K562 (cell line): ENCODE results near the gene RET. TPM values are rescaled to one million over a fixed set of nuclear protein-coding genes. Genes with fewer than 3 reads are reported as not detected.

ENCODE experiments used
- ATAC-seq: fragments of 200-7000 bp; cut with Tn5 transposase; 3 replicates; pipeline ENCODE4 v1.9.1; 2020; ENCODE audit warnings: moderate library complexity
- BruUV-seq: library from RNA; stranded (reverse); fragments of 400-500 nt; replicated peaks from 2 replicates; lab custom pipeline; 2021; lab: Mats Ljungman, UMichigan
- CTCF ChIA-PET: fragments of 300-600 bp; formaldehyde crosslinking; extraction: SDS; loops from one replicate; lab custom pipeline; 2021; ENCODE audit warnings: low intra/inter-chr PET ratio; lab: Yijun Ruan, JAX
- POLR2A ChIA-PET: fragments of 300-600, 350-650 bp; sonication (Branson Sonifier 250); formaldehyde crosslinking; extraction: SDS; loops from one replicate; lab custom pipeline; 2021; ENCODE audit warnings: antibody characterized with exemption, inconsistent platforms; lab: Yijun Ruan, JAX
- DNase-seq, 4 experiments: peaks; one replicate each; pipeline versions ENCODE4 v3.0.0 to v3.0.0-alpha.2; 2011 to 2018; ENCODE audit warnings: low spot score in 3 of 4, mixed read lengths in 3 of 4; ENCODE audit errors: extremely low read depth in 1 of 4
- FAIRE-seq: peaks from 2 replicates; lab custom pipeline; 2011; peaks lifted over from hg19 to GRCh38; lab: Jason Lieb, UNC
- H2AFZ ChIP-seq: 2 replicates; pipeline ENCODE4 v1.6.0; 2011; ENCODE audit warnings: low read depth, low read length, control low read depth, inconsistent platforms
- H3K27ac ChIP-seq: fragments of 200-600 bp; 3 replicates; pipeline ENCODE4 v1.8.0; 2011; ENCODE audit warnings: low read depth, mild to moderate bottlenecking, control low read depth, inconsistent platforms, low read length, moderate library complexity, mixed read lengths; ENCODE audit errors: extremely low read depth
- H3K27me3 ChIP-seq, 2 experiments: fragments of 300-600 bp in 1 of 2; 2 replicates in 1 of 2; 3 replicates in 1 of 2; pipeline versions ENCODE4 v1.6.0 to v1.8.0; 2011; ENCODE audit warnings: inconsistent platforms in 2 of 2, low read length in 2 of 2, mild to moderate bottlenecking in 1 of 2, mixed read lengths in 1 of 2, moderate library complexity in 1 of 2; ENCODE audit not compliant: control insufficient read depth in 2 of 2, insufficient read depth in 2 of 2
- H3K36me3 ChIP-seq: fragments of 300-600 bp; 3 replicates; pipeline ENCODE4 v1.8.0; 2011; ENCODE audit warnings: mild to moderate bottlenecking, low read length, inconsistent platforms; ENCODE audit not compliant: control insufficient read depth, insufficient read depth
- H3K4me1 ChIP-seq, 2 experiments: fragments of 200-600 bp in 1 of 2; replicated peaks in 1 of 2; 2 replicates in 1 of 2; 3 replicates in 1 of 2; pipeline versions ENCODE4 v1.5.1 to v1.8.0; 2011; ENCODE audit warnings: inconsistent platforms in 2 of 2, low read length in 2 of 2, mild to moderate bottlenecking in 1 of 2, mixed read lengths in 1 of 2, moderate library complexity in 1 of 2; ENCODE audit not compliant: control insufficient read depth in 2 of 2, insufficient read depth in 2 of 2
- H3K4me2 ChIP-seq: 2 replicates; pipeline ENCODE4 v1.6.1; 2011; ENCODE audit warnings: low read length, control low read depth, inconsistent platforms, mixed read lengths; ENCODE audit not compliant: insufficient read depth
- H3K4me3 ChIP-seq: fragments of 200-600 bp; sonication (generic), shearing (Covaris generic); 2 replicates; pipeline ENCODE4 v1.5.1; 2016; ENCODE audit warnings: control low read depth, inconsistent platforms
- H3K79me2 ChIP-seq: fragments of 200-600 bp; 3 replicates; pipeline ENCODE4 v1.8.0; 2011; ENCODE audit warnings: low read length, inconsistent platforms; ENCODE audit not compliant: control insufficient read depth, insufficient read depth
- H3K9ac ChIP-seq, 2 experiments: 2 replicates each; pipeline versions ENCODE4 v1.6.0 to v1.6.1; 2011; ENCODE audit warnings: low read depth in 2 of 2, low read length in 2 of 2, control low read depth in 1 of 2, inconsistent platforms in 1 of 2, mild to moderate bottlenecking in 1 of 2, mixed read lengths in 1 of 2; ENCODE audit not compliant: insufficient read depth in 1 of 2
- H3K9me1 ChIP-seq: one replicate; pipeline ENCODE4 v1.6.0; 2011; ENCODE audit warnings: inconsistent platforms, mild to moderate bottlenecking, low read length, moderate library complexity; ENCODE audit not compliant: control insufficient read depth, insufficient read depth
- H3K9me3 ChIP-seq: replicated peaks from 2 replicates; pipeline ENCODE4 v1.5.1; 2011; ENCODE audit warnings: low read depth, low read length, inconsistent platforms; ENCODE audit not compliant: control insufficient read depth, insufficient read depth
- H4K20me1 ChIP-seq: replicated peaks from 2 replicates; pipeline ENCODE4 v1.6.1; 2011; ENCODE audit warnings: low read length, inconsistent platforms, mixed read lengths; ENCODE audit not compliant: control insufficient read depth, insufficient read depth
- AFF4 ChIP-seq: sonication (generic); formaldehyde crosslinking; IDR thresholded peaks from 2 replicates; pipeline ENCODE4 v1.8.0; 2023; ENCODE audit warnings: mild to moderate bottlenecking, missing genetic modification reagents
- ATF2 ChIP-seq: sonication (generic); formaldehyde crosslinking; IDR thresholded peaks from 2 replicates; pipeline ENCODE4 v1.8.1; 2022; ENCODE audit warnings: missing genetic modification reagents
- CSDE1 ChIP-seq, 2 experiments: fragments of 450-650 bp; IDR thresholded peaks; 2 replicates each; pipeline ENCODE4 v1.6.1; 2016; ENCODE audit warnings: mild to moderate bottlenecking in 1 of 2
- HNRNPL ChIP-seq: fragments of 200-400 bp; formaldehyde crosslinking; IDR thresholded peaks from 2 replicates; pipeline ENCODE4 v1.6.1; 2017; ENCODE audit warnings: low read depth, mild to moderate bottlenecking, low read length
- JUND ChIP-seq, 2 experiments: IDR thresholded peaks; 2 replicates in 1 of 2; 3 replicates in 1 of 2; pipeline ENCODE4 v1.6.1; 2011; ENCODE audit warnings: borderline replicate concordance in 2 of 2, low read depth in 2 of 2, low read length in 2 of 2, improper control_type of control experiment in 1 of 2, missing biosample characterization in 1 of 2, missing genetic modification characterization in 1 of 2, missing genetic modification reagents in 1 of 2
- NR2C1 ChIP-seq, 2 experiments: fragments of 450-650 bp; IDR thresholded peaks; 2 replicates each; pipeline ENCODE4 v1.6.1; 2017; ENCODE audit warnings: mild to moderate bottlenecking in 2 of 2, antibody characterized with exemption in 1 of 2, inconsistent platforms in 1 of 2, missing compliant biosample characterization in 1 of 2, missing genetic modification characterization in 1 of 2
- RBBP5 ChIP-seq: fragments of 200-600 bp; sonication (generic); IDR thresholded peaks from 2 replicates; pipeline ENCODE4 v1.6.1; 2012; ENCODE audit warnings: borderline replicate concordance, mild to moderate bottlenecking, low read length, control low read depth, inconsistent platforms; ENCODE audit not compliant: insufficient read depth, poor library complexity, severe bottlenecking
- RHOXF2B ChIP-seq: fragments of 250-450 bp; sonication (Bioruptor Pico); conservative IDR thresholded peaks from 2 replicates; pipeline ENCODE4 v1.5.1; 2021
- SMARCB1 ChIP-seq: IDR thresholded peaks from 2 replicates; pipeline ENCODE4 v1.6.1; 2011; ENCODE audit warnings: improper control_type of control experiment, low read depth; ENCODE audit not compliant: insufficient read length
- STAG1 ChIP-seq: sonication (generic); formaldehyde crosslinking; IDR thresholded peaks from 2 replicates; pipeline ENCODE4 v1.5.0; 2020; ENCODE audit warnings: missing genetic modification reagents, borderline replicate concordance
- ZNF232 ChIP-seq: sonication (generic); formaldehyde crosslinking; IDR thresholded peaks from 2 replicates; pipeline ENCODE4 v1.8.0; 2022; ENCODE audit warnings: mild to moderate bottlenecking, missing genetic modification reagents
- ZNF561 ChIP-seq: fragments of 450-650 bp; formaldehyde crosslinking; conservative IDR thresholded peaks from 2 replicates; pipeline ENCODE4 v1.4.0; 2020; ENCODE audit warnings: mild to moderate bottlenecking, moderate library complexity
- ZNF79 ChIP-seq: fragments of 250-450 bp; sonication (Bioruptor Pico); IDR thresholded peaks from 2 replicates; pipeline ENCODE4 v1.4.0; 2020; ENCODE audit warnings: low read depth, mild to moderate bottlenecking, moderate library complexity
- WGBS: fragments of 100-300 bp; shearing (Covaris generic); methylation state at CpG from one replicate; pipeline ENCODE4 v1.1.6; 2016; ENCODE audit warnings: low coverage, mixed read lengths; ENCODE audit not compliant: insufficient coverage; ENCODE audit errors: missing lambda C conversion rate; 5-methylcytosine and 5-hydroxymethylcytosine counted together
- in situ Hi-C: fragments of 300-500 bp; cut with MboI; formaldehyde crosslinking; loops from 4 replicates; pipeline ENCODE4 v1.15.0; 2018; ENCODE audit warnings: inconsistent platforms, mixed read lengths
- intact Hi-C: fragments of 100-400 bp; cut with micrococcal nuclease; formaldehyde crosslinking; loops from 2 replicates; pipeline ENCODE4 v1.14.2; 2022
- polyA plus RNA-seq, 8 experiments: library from polyadenylated mRNA; depleted of rRNA in 4 of 8; stranded (reverse) in 5 of 8; unstranded in 3 of 8; fragments of >200 nt; fragmentation: Nextera tagmentation in 2 of 8; fragmentation: Illumina TruSeq in 1 of 8; extraction: Ambion mirVana in 2 of 8; extraction: Trizol in 1 of 8; gene quantifications; 2 replicates each; pipeline versions ENCODE4 v1.2.1 to v1.2.3, GENCODE V29; 2011 to 2014; ENCODE audit warnings: inconsistent platforms in 1 of 8, missing spikeins in 1 of 8
- total RNA-seq, 7 experiments: library from RNA; depleted of rRNA in 6 of 7; stranded (reverse); fragments of >200 nt in 6 of 7; fragmentation: Illumina TruSeq in 2 of 7; extraction: Trizol in 2 of 7; gene quantifications; 2 replicates each; pipeline versions ENCODE4 v1.2.1 to v1.2.3, GENCODE V29; 2011 to 2021; ENCODE audit warnings: low replicate concordance in 1 of 7
- TF ChIP-seq, protein P1 (sequence below): fragments of 250-450 bp; sonication (Bioruptor Pico); IDR thresholded peaks from 2 replicates; pipeline ENCODE4 v1.5.0; 2020; ENCODE audit warnings: mild to moderate bottlenecking, borderline replicate concordance

The RET gene
- total and polyA plus RNA-seq, 9 of the 15 experiments (the other 6 are each of a cell fraction or from before 2014, with no cell fraction given): 0.04 to 0.05 TPM; not detected in 7

DNA sequence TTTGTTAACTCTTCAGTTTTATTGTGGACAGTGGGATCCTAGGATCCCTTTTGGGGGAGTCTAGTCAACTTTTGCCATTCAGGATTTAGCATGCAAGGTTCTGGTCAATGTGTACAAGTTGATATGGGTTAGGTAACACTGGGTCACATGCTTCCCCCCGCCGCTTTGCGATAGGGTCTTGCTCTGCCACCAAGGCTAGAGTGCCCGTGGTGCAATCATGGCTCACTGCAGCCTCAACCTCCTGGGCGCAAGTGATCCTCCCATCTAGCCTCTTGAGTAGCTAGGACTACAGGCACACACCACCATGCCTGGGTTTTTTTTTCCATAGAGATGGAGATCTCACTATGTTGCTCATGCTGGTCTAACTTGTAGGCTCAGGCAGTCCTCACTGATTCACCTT, 58.2 kb downstream of the RET start:
- intact Hi-C loops: loop anchor here (5.0 to 10.0 kb wide), 3 partner anchors 67 to 330 kb away; no protein-coding TSS in a partner anchor
- Histone ChIP-seq H3K4me2 (no peak overlapping the region), H3K36me3 (no peaks in the 10 kb centered on the region), H3K27ac (no peak overlapping the region), H3K9ac (no peak overlapping the region), H4K20me1 (no peaks in the 10 kb centered on the region), H3K79me2 (peaks cover 13% of the 10 kb centered on the region; the same call in 2 of the 3 replicates), H3K9me1 (no peaks in the 10 kb centered on the region), H3K27me3 (peaks cover 18 to 19% of the 10 kb centered on the region in 2 experiments; a peak in 4 of 5 replicates), H3K4me1 (peaks cover 9 to 28% of the 10 kb centered on the region in 2 experiments), H3K4me3 (no peak overlapping the region), H2AFZ (no peak overlapping the region), H3K9me3 (no peaks in the 10 kb centered on the region)
- no TSS peak for BruUV-seq
- WGBS: 39% methylated on average over 5 of the region's 5 CpGs
- ATAC-seq (no peak), FAIRE-seq (no peak), DNase-seq (no peak)
- POLR2A ChIA-PET: interaction anchor here (0.6 kb wide), 1 partner anchor 86 kb away, joined by 4 read pairs; no protein-coding TSS in a partner anchor
- CTCF ChIA-PET: no interaction called here
- in situ Hi-C loops: no loop called here
- TF ChIP-seq HNRNPL: no peak
- TF ChIP-seq ZNF79 (CRISPR knock-in tag): no peak
- no peak for TF ChIP-seq CSDE1 (IDR thresholded peaks at IDR 0.05)
- TF ChIP-seq, protein P1, sequence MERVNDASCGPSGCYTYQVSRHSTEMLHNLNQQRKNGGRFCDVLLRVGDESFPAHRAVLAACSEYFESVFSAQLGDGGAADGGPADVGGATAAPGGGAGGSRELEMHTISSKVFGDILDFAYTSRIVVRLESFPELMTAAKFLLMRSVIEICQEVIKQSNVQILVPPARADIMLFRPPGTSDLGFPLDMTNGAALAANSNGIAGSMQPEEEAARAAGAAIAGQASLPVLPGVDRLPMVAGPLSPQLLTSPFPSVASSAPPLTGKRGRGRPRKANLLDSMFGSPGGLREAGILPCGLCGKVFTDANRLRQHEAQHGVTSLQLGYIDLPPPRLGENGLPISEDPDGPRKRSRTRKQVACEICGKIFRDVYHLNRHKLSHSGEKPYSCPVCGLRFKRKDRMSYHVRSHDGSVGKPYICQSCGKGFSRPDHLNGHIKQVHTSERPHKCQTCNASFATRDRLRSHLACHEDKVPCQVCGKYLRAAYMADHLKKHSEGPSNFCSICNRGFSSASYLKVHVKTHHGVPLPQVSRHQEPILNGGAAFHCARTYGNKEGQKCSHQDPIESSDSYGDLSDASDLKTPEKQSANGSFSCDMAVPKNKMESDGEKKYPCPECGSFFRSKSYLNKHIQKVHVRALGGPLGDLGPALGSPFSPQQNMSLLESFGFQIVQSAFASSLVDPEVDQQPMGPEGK (CRISPR knock-in tag): no peak
- no peak for TF ChIP-seq SMARCB1
- no peak for TF ChIP-seq RHOXF2B
- no peak for TF ChIP-seq RBBP5
- no peak for TF ChIP-seq JUND (IDR thresholded peaks at IDR 0.05; ENCODE audit: borderline replicate concordance, low read depth, low read length)
- no peak for TF ChIP-seq JUND (tag; IDR thresholded peaks at IDR 0.05; ENCODE audit: borderline replicate concordance, low read depth, low read length)
- no peak for TF ChIP-seq ZNF561 (CRISPR knock-in tag)
- no peak for TF ChIP-seq NR2C1 (IDR thresholded peaks at IDR 0.05)
- TF ChIP-seq NR2C1 (tag; IDR thresholded peaks at IDR 0.05): no peak
- no peak for TF ChIP-seq STAG1 (CRISPR knock-in tag)
- no peak for TF ChIP-seq ZNF232 (CRISPR knock-in tag)
- no peak for TF ChIP-seq AFF4 (CRISPR knock-in tag)
- no peak for TF ChIP-seq ATF2 (CRISPR knock-in tag)
